Measurements from ENCODE around the gene FBXW8.
A peak's percentile ranks its signal among the peaks of the same experiment; 100 is the strongest.

Gene FBXW8

DNA sequence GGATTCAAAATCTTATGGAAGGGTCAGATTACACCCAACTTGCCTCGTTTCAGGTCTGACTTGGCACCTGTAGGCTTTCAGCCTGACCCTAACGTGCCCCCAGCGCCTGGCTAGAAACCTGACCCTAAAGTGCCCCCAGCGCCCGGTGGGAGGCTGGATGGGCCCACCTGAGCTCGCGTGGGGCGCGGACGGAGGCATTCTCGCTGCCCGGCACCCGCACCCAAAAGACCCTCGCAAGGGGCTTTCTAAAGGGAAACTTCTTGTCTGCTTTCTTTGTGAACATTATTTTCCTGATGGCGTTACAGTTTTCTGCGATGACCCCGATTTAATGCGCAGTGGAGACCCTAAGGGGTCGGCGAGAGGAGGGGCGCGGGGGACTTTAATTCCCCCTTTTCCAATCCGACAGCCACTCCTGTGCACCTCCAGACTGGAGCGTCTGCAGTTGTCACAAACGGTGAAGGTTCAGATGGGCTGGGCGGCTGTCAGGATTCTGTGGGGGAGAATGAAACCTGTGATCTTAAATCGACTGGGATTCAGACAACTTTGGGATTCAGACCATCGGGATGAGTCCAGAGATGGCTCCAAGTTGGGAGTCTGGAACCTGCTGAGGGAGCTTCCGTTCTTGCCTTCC is 28.8 kb upstream of the FBXW8 start (continued):
- TF ChIP-seq ZNF548 (tag by site-specific recombination; IDR thresholded peaks at IDR 0.05) (no peak), YY1 (tag by site-specific recombination; IDR thresholded peaks at IDR 0.05) (no peak), YY2 (tag by site-specific recombination; IDR thresholded peaks at IDR 0.05) (no peak), KLF7 (tag by site-specific recombination; IDR thresholded peaks at IDR 0.05; ENCODE audit: borderline replicate concordance) (no peak), ZXDB (tag by site-specific recombination; IDR thresholded peaks at IDR 0.05) (no peak), ZSCAN30 (tag by site-specific recombination; IDR thresholded peaks at IDR 0.05) (no peak), ZNF529 (tag by site-specific recombination; IDR thresholded peaks at IDR 0.05; ENCODE audit: insufficient replicate concordance) (no peak), ZNF239 (tag by site-specific recombination; IDR thresholded peaks at IDR 0.05) (no peak), ZNF621 (tag by site-specific recombination; IDR thresholded peaks at IDR 0.05) (no peak), ZNF677 (tag by site-specific recombination; IDR thresholded peaks at IDR 0.05) (no peak), SCRT2 (tag by site-specific recombination; IDR thresholded peaks at IDR 0.05) (peak; percentile 83), HOXC10 (CRISPR knock-in tag; IDR thresholded peaks at IDR 0.05) (no peak), ZNF394 (tag by site-specific recombination; IDR thresholded peaks at IDR 0.05; ENCODE audit: borderline replicate concordance) (no peak), ZNF544 (tag by site-specific recombination; IDR thresholded peaks at IDR 0.05) (no peak), ZNF146 (tag by site-specific recombination; IDR thresholded peaks at IDR 0.05) (no peak), ZBTB17 (tag by site-specific recombination; IDR thresholded peaks at IDR 0.05) (peak; percentile 89), ZNF221 (tag by site-specific recombination; IDR thresholded peaks at IDR 0.05; ENCODE audit: borderline replicate concordance) (no peak), ZNF426 (tag by site-specific recombination; IDR thresholded peaks at IDR 0.05) (no peak), ZNF610 (tag by site-specific recombination; IDR thresholded peaks at IDR 0.05; ENCODE audit: borderline replicate concordance) (no peak), ZNF248 (tag by site-specific recombination; IDR thresholded peaks at IDR 0.05) (no peak), ZNF707 (tag by site-specific recombination; IDR thresholded peaks at IDR 0.05) (no peak), ZNF202 (tag by site-specific recombination; IDR thresholded peaks at IDR 0.05; ENCODE audit: borderline replicate concordance) (no peak), ZNF133 (tag by site-specific recombination; IDR thresholded peaks at IDR 0.05) (no peak), ZNF341 (tag by site-specific recombination; IDR thresholded peaks at IDR 0.05; ENCODE audit: low read depth) (no peak)
- TF ChIP-seq, protein P1, sequence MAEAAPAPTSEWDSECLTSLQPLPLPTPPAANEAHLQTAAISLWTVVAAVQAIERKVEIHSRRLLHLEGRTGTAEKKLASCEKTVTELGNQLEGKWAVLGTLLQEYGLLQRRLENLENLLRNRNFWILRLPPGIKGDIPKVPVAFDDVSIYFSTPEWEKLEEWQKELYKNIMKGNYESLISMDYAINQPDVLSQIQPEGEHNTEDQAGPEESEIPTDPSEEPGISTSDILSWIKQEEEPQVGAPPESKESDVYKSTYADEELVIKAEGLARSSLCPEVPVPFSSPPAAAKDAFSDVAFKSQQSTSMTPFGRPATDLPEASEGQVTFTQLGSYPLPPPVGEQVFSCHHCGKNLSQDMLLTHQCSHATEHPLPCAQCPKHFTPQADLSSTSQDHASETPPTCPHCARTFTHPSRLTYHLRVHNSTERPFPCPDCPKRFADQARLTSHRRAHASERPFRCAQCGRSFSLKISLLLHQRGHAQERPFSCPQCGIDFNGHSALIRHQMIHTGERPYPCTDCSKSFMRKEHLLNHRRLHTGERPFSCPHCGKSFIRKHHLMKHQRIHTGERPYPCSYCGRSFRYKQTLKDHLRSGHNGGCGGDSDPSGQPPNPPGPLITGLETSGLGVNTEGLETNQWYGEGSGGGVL (tag by site-specific recombination; IDR thresholded peaks at IDR 0.05): no peak
- TF ChIP-seq, protein P2, sequence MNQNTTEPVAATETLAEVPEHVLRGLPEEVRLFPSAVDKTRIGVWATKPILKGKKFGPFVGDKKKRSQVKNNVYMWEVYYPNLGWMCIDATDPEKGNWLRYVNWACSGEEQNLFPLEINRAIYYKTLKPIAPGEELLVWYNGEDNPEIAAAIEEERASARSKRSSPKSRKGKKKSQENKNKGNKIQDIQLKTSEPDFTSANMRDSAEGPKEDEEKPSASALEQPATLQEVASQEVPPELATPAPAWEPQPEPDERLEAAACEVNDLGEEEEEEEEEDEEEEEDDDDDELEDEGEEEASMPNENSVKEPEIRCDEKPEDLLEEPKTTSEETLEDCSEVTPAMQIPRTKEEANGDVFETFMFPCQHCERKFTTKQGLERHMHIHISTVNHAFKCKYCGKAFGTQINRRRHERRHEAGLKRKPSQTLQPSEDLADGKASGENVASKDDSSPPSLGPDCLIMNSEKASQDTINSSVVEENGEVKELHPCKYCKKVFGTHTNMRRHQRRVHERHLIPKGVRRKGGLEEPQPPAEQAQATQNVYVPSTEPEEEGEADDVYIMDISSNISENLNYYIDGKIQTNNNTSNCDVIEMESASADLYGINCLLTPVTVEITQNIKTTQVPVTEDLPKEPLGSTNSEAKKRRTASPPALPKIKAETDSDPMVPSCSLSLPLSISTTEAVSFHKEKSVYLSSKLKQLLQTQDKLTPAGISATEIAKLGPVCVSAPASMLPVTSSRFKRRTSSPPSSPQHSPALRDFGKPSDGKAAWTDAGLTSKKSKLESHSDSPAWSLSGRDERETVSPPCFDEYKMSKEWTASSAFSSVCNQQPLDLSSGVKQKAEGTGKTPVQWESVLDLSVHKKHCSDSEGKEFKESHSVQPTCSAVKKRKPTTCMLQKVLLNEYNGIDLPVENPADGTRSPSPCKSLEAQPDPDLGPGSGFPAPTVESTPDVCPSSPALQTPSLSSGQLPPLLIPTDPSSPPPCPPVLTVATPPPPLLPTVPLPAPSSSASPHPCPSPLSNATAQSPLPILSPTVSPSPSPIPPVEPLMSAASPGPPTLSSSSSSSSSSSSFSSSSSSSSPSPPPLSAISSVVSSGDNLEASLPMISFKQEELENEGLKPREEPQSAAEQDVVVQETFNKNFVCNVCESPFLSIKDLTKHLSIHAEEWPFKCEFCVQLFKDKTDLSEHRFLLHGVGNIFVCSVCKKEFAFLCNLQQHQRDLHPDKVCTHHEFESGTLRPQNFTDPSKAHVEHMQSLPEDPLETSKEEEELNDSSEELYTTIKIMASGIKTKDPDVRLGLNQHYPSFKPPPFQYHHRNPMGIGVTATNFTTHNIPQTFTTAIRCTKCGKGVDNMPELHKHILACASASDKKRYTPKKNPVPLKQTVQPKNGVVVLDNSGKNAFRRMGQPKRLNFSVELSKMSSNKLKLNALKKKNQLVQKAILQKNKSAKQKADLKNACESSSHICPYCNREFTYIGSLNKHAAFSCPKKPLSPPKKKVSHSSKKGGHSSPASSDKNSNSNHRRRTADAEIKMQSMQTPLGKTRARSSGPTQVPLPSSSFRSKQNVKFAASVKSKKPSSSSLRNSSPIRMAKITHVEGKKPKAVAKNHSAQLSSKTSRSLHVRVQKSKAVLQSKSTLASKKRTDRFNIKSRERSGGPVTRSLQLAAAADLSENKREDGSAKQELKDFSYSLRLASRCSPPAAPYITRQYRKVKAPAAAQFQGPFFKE (tag by site-specific recombination; IDR thresholded peaks at IDR 0.05; ENCODE audit: borderline replicate concordance): no peak
- TF ChIP-seq, protein P3, sequence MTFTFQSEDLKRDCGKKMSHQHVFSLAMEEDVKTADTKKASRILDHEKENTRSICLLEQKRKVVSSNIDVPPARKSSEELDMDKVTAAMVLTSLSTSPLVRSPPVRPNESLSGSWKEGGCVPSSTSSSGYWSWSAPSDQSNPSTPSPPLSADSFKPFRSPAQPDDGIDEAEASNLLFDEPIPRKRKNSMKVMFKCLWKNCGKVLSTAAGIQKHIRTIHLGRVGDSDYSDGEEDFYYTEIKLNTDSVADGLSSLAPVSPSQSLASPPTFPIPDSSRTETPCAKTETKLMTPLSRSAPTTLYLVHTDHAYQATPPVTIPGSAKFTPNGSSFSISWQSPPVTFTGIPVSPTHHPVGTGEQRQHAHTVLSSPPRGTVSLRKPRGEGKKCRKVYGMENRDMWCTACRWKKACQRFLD (tag by site-specific recombination; IDR thresholded peaks at IDR 0.05): no peak
- TF ChIP-seq, protein P4, sequence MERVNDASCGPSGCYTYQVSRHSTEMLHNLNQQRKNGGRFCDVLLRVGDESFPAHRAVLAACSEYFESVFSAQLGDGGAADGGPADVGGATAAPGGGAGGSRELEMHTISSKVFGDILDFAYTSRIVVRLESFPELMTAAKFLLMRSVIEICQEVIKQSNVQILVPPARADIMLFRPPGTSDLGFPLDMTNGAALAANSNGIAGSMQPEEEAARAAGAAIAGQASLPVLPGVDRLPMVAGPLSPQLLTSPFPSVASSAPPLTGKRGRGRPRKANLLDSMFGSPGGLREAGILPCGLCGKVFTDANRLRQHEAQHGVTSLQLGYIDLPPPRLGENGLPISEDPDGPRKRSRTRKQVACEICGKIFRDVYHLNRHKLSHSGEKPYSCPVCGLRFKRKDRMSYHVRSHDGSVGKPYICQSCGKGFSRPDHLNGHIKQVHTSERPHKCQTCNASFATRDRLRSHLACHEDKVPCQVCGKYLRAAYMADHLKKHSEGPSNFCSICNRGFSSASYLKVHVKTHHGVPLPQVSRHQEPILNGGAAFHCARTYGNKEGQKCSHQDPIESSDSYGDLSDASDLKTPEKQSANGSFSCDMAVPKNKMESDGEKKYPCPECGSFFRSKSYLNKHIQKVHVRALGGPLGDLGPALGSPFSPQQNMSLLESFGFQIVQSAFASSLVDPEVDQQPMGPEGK (tag by site-specific recombination; IDR thresholded peaks at IDR 0.05): peak; percentile 6
- TF ChIP-seq, protein P5, sequence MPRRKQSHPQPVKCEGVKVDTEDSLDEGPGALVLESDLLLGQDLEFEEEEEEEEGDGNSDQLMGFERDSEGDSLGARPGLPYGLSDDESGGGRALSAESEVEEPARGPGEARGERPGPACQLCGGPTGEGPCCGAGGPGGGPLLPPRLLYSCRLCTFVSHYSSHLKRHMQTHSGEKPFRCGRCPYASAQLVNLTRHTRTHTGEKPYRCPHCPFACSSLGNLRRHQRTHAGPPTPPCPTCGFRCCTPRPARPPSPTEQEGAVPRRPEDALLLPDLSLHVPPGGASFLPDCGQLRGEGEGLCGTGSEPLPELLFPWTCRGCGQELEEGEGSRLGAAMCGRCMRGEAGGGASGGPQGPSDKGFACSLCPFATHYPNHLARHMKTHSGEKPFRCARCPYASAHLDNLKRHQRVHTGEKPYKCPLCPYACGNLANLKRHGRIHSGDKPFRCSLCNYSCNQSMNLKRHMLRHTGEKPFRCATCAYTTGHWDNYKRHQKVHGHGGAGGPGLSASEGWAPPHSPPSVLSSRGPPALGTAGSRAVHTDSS (tag by site-specific recombination; IDR thresholded peaks at IDR 0.05): no peak
